Measurements from ENCODE around the gene VAV3. TPM values are rescaled to one million over a fixed set of nuclear protein-coding genes. Genes with fewer than 3 reads are reported as not detected.
"Not testable (repeated sequence)": the region's sequence is repeated elsewhere in the genome, so short reads cannot be mapped to it uniquely, and the experiment has no call there.

Gene VAV3
- polyA plus RNA-seq, 1 donor, result 18.3 TPM

- DNase-seq, result no peak
- 60% methylated on average over 1 of the region's 1 CpG for WGBS (ENCODE audit: insufficient coverage, low lambda C conversion rate)
- Histone ChIP-seq H3K36me3 (ENCODE audit: control insufficient read depth, insufficient read depth, low read length) (no peaks in the 10 kb centered on the region), H3K9me3 (ENCODE audit: control insufficient read depth, low read depth, low read length) (no peaks in the 10 kb centered on the region), H3K27ac (ENCODE audit: low read length) (no peak overlapping the region), H3K4me3 (ENCODE audit: low read length) (no peak overlapping the region), H3K4me1 (ENCODE audit: control insufficient read depth, insufficient read depth, low read length) (no peaks in the 10 kb centered on the region), H3K27me3 (ENCODE audit: control insufficient read depth, insufficient read depth, low read length) (no peaks in the 10 kb centered on the region)
Observed at GRCh38 chr1:107894605-107895004, 70.4 kb downstream of the VAV3 start.

GRCh38 chr1:107893350-107893749, 71.6 kb downstream of the VAV3 start:
- not testable (repeated sequence) for H3K36me3 ChIP-seq (ENCODE audit: control insufficient read depth, insufficient read depth, low read length); H3K9me3 ChIP-seq (ENCODE audit: control insufficient read depth, low read depth, low read length); H3K4me1 ChIP-seq (ENCODE audit: control insufficient read depth, insufficient read depth, low read length); H3K4me3 ChIP-seq (ENCODE audit: low read length); H3K27ac ChIP-seq (ENCODE audit: low read length); H3K27me3 ChIP-seq (ENCODE audit: control insufficient read depth, insufficient read depth, low read length); DNase-seq
- no CpG with 5 or more reads among the region's 2 CpGs for WGBS (ENCODE audit: insufficient coverage, low lambda C conversion rate)

- DNase-seq, result no peak
- no peaks in the 10 kb centered on the region for H3K4me1 ChIP-seq (ENCODE audit: control insufficient read depth, insufficient read depth, low read length)
- H3K27ac ChIP-seq (ENCODE audit: low read length), result no peak overlapping the region
- H3K27me3 ChIP-seq (ENCODE audit: control insufficient read depth, insufficient read depth, low read length), result no peaks in the 10 kb centered on the region
- no peak overlapping the region for H3K4me3 ChIP-seq (ENCODE audit: low read length)
- H3K36me3 ChIP-seq (ENCODE audit: control insufficient read depth, insufficient read depth, low read length), result no peaks in the 10 kb centered on the region
- WGBS (ENCODE audit: insufficient coverage, low lambda C conversion rate), result 87% methylated on average over 2 of the region's 2 CpGs
- H3K9me3 ChIP-seq (ENCODE audit: control insufficient read depth, low read depth, low read length), result no peaks in the 10 kb centered on the region
Observed at GRCh38 chr1:107889524-107889923, 75.5 kb downstream of the VAV3 start.

- no peaks in the 10 kb centered on the region for H3K27me3 ChIP-seq (ENCODE audit: control insufficient read depth, insufficient read depth, low read length)
- no peaks in the 10 kb centered on the region for H3K36me3 ChIP-seq (ENCODE audit: control insufficient read depth, insufficient read depth, low read length)
- DNase-seq, result no peak
- H3K4me1 ChIP-seq (ENCODE audit: control insufficient read depth, insufficient read depth, low read length), result no peaks in the 10 kb centered on the region
- no peaks in the 10 kb centered on the region for H3K9me3 ChIP-seq (ENCODE audit: control insufficient read depth, low read depth, low read length)
- no peak overlapping the region for H3K27ac ChIP-seq (ENCODE audit: low read length)
- no peak overlapping the region for H3K4me3 ChIP-seq (ENCODE audit: low read length)
Observed at GRCh38 chr1:107883562-107883961, 81.4 kb downstream of the VAV3 start.

GRCh38 chr1:107879927-107880326, 85.1 kb downstream of the VAV3 start:
- Histone ChIP-seq H3K9me3 (ENCODE audit: control insufficient read depth, low read depth, low read length) (no peaks in the 10 kb centered on the region), H3K27ac (ENCODE audit: low read length) (no peak overlapping the region), H3K4me1 (ENCODE audit: control insufficient read depth, insufficient read depth, low read length) (no peaks in the 10 kb centered on the region), H3K27me3 (ENCODE audit: control insufficient read depth, insufficient read depth, low read length) (no peaks in the 10 kb centered on the region), H3K36me3 (ENCODE audit: control insufficient read depth, insufficient read depth, low read length) (no peaks in the 10 kb centered on the region), H3K4me3 (ENCODE audit: low read length) (no peak overlapping the region)
- WGBS (ENCODE audit: insufficient coverage, low lambda C conversion rate), result 33% methylated on average over 1 of the region's 2 CpGs
- no peak for DNase-seq

- Histone ChIP-seq H3K27me3 (ENCODE audit: control insufficient read depth, insufficient read depth, low read length) (no peaks in the 10 kb centered on the region), H3K4me1 (ENCODE audit: control insufficient read depth, insufficient read depth, low read length) (no peaks in the 10 kb centered on the region), H3K36me3 (ENCODE audit: control insufficient read depth, insufficient read depth, low read length) (no peaks in the 10 kb centered on the region), H3K27ac (ENCODE audit: low read length) (no peak overlapping the region), H3K4me3 (ENCODE audit: low read length) (no peak overlapping the region), H3K9me3 (ENCODE audit: control insufficient read depth, low read depth, low read length) (no peaks in the 10 kb centered on the region)
- DNase-seq, result peak; percentile 14 to 70
- WGBS (ENCODE audit: insufficient coverage, low lambda C conversion rate), result no CpG with 5 or more reads among the region's 1 CpG
Observed at GRCh38 chr1:107879346-107879745, 85.6 kb downstream of the VAV3 start.

GRCh38 chr1:107877745-107878144, 87.2 kb downstream of the VAV3 start:
- Histone ChIP-seq H3K27ac (ENCODE audit: low read length) (no peak overlapping the region), H3K9me3 (ENCODE audit: control insufficient read depth, low read depth, low read length) (no peaks in the 10 kb centered on the region), H3K36me3 (ENCODE audit: control insufficient read depth, insufficient read depth, low read length) (no peaks in the 10 kb centered on the region), H3K27me3 (ENCODE audit: control insufficient read depth, insufficient read depth, low read length) (no peaks in the 10 kb centered on the region), H3K4me1 (ENCODE audit: control insufficient read depth, insufficient read depth, low read length) (no peaks in the 10 kb centered on the region), H3K4me3 (ENCODE audit: low read length) (no peak overlapping the region)
- no peak for DNase-seq
- no CpG with 5 or more reads among the region's 1 CpG for WGBS (ENCODE audit: insufficient coverage, low lambda C conversion rate)

- Histone ChIP-seq H3K4me3 (ENCODE audit: low read length) (no peak overlapping the region), H3K27me3 (ENCODE audit: control insufficient read depth, insufficient read depth, low read length) (no peaks in the 10 kb centered on the region), H3K4me1 (ENCODE audit: control insufficient read depth, insufficient read depth, low read length) (no peaks in the 10 kb centered on the region), H3K36me3 (ENCODE audit: control insufficient read depth, insufficient read depth, low read length) (no peaks in the 10 kb centered on the region), H3K9me3 (ENCODE audit: control insufficient read depth, low read depth, low read length) (no peaks in the 10 kb centered on the region), H3K27ac (ENCODE audit: low read length) (no peak overlapping the region)
- no peak for DNase-seq
- WGBS (ENCODE audit: insufficient coverage, low lambda C conversion rate), result 100% methylated on average over 1 of the region's 2 CpGs
Observed at GRCh38 chr1:107877092-107877491, 87.9 kb downstream of the VAV3 start.

GRCh38 chr1:107875689-107876088, 89.3 kb downstream of the VAV3 start:
- Histone ChIP-seq H3K27ac (ENCODE audit: low read length) (no peak overlapping the region), H3K36me3 (ENCODE audit: control insufficient read depth, insufficient read depth, low read length) (no peaks in the 10 kb centered on the region), H3K4me3 (ENCODE audit: low read length) (no peak overlapping the region), H3K9me3 (ENCODE audit: control insufficient read depth, low read depth, low read length) (no peaks in the 10 kb centered on the region), H3K4me1 (ENCODE audit: control insufficient read depth, insufficient read depth, low read length) (no peaks in the 10 kb centered on the region), H3K27me3 (ENCODE audit: control insufficient read depth, insufficient read depth, low read length) (no peaks in the 10 kb centered on the region)
- DNase-seq, result no peak
- WGBS (ENCODE audit: insufficient coverage, low lambda C conversion rate), result no CpG with 5 or more reads among the region's 1 CpG

GRCh38 chr1:107874221-107874620, 90.8 kb downstream of the VAV3 start:
- Histone ChIP-seq H3K4me3 (ENCODE audit: low read length) (no peak overlapping the region), H3K36me3 (ENCODE audit: control insufficient read depth, insufficient read depth, low read length) (no peaks in the 10 kb centered on the region), H3K27ac (ENCODE audit: low read length) (no peak overlapping the region), H3K4me1 (ENCODE audit: control insufficient read depth, insufficient read depth, low read length) (no peaks in the 10 kb centered on the region), H3K9me3 (ENCODE audit: control insufficient read depth, low read depth, low read length) (no peaks in the 10 kb centered on the region), H3K27me3 (ENCODE audit: control insufficient read depth, insufficient read depth, low read length) (no peaks in the 10 kb centered on the region)
- DNase-seq, result no peak
- 80% methylated on average over 1 of the region's 1 CpG for WGBS (ENCODE audit: insufficient coverage, low lambda C conversion rate)

GRCh38 chr1:107871687-107872395, 93.1 kb downstream of the VAV3 start:
- Histone ChIP-seq H3K36me3 (ENCODE audit: control insufficient read depth, insufficient read depth, low read length) (no peaks in the 10 kb centered on the region), H3K4me1 (ENCODE audit: control insufficient read depth, insufficient read depth, low read length) (no peaks in the 10 kb centered on the region), H3K9me3 (ENCODE audit: control insufficient read depth, low read depth, low read length) (no peaks in the 10 kb centered on the region), H3K27ac (ENCODE audit: low read length) (no peak overlapping the region), H3K4me3 (ENCODE audit: low read length) (no peak overlapping the region), H3K27me3 (ENCODE audit: control insufficient read depth, insufficient read depth, low read length) (no peaks in the 10 kb centered on the region)
- no peak for DNase-seq
